ENCODE data around the gene CABP2. TPM values are rescaled to one million over a fixed set of nuclear protein-coding genes. Genes with fewer than 3 reads are reported as not detected.
A peak's percentile ranks its signal among the peaks of the same experiment; 100 is the strongest.

CABP2 gene
- total RNA-seq, 1 experiment from 2014 or later, result not detected

- no peak overlapping the region for H3K18ac ChIP-seq (ENCODE audit: insufficient read length, low read depth, low read length)
- Mint-ChIP-seq H3K36me3 (ENCODE audit: insufficient read depth in 1 of 3, low read depth in 3 of 3) (no peaks in the 10 kb centered on the region), H3K4me3 (no peak overlapping the region), H3K27ac (peak overlapping the region in 1 of 3 experiments; percentile 88; a peak in 2 of 7 replicates), H3K9me3 (peaks cover under 1 to 2% of the 10 kb centered on the region in 2 experiments; a peak in 3 of 5 replicates), H3K27me3 (ENCODE audit: low read depth) (peaks cover 18% of the 10 kb centered on the region), H3K4me1 (peaks cover 4 to 9% of the 10 kb centered on the region in 2 experiments)
- H4K5ac ChIP-seq (ENCODE audit: insufficient read length, low read depth, low read length), result no peak overlapping the region
- no peak overlapping the region for H2BK15ac ChIP-seq (ENCODE audit: low read depth, low read length)
- H3K79me1 ChIP-seq (ENCODE audit: insufficient read depth, low read depth, low read length, poor library complexity, severe bottlenecking), result no peaks in the 10 kb centered on the region
- no CpG with 5 or more reads among the region's 7 CpGs for WGBS (ENCODE audit: extremely low coverage, insufficient read length, low lambda C conversion rate)
- no peak overlapping the region for H3K4ac ChIP-seq (ENCODE audit: low read depth, low read length)
- no peak overlapping the region for H3T11ph ChIP-seq (ENCODE audit: low read length)
- H3K79me2 ChIP-seq (ENCODE audit: insufficient read depth, low read length), result no peaks in the 10 kb centered on the region
- H2BK5ac ChIP-seq (ENCODE audit: insufficient read length, low read length), result no peak overlapping the region
- no peaks in the 10 kb centered on the region for H3K27me3 ChIP-seq (ENCODE audit: insufficient read depth, low read length)
- no peak overlapping the region for H2AK5ac ChIP-seq (ENCODE audit: insufficient read length, low read length)
- no peak overlapping the region for H4K8ac ChIP-seq (replicated peaks; ENCODE audit: insufficient read length, low read depth, low read length)
- no peaks in the 10 kb centered on the region for H3K23me2 ChIP-seq (ENCODE audit: insufficient read length, low read depth, low read length, poor library complexity, severe bottlenecking)
- H4K20me1 ChIP-seq (ENCODE audit: control insufficient read depth, insufficient read depth, insufficient read length), result no peaks in the 10 kb centered on the region
- H3K9me3 ChIP-seq (ENCODE audit: control insufficient read depth, low read depth, low read length), result no peaks in the 10 kb centered on the region
- no peak overlapping the region for H2BK120ac ChIP-seq (ENCODE audit: low read depth, low read length, poor library complexity, severe bottlenecking)
- H4K91ac ChIP-seq (ENCODE audit: insufficient read length, low read depth, low read length), result no peak overlapping the region
- DNase-seq, result peak; percentile 49
- H2AFZ ChIP-seq (ENCODE audit: low read length), result peak overlapping the region; percentile 85
- no peak overlapping the region for H3K27ac ChIP-seq (ENCODE audit: insufficient read length, low read depth, low read length)
- H2BK12ac ChIP-seq (ENCODE audit: insufficient read length, low read depth, low read length), result no peak overlapping the region
- no peak overlapping the region for H3K4me2 ChIP-seq (ENCODE audit: insufficient read depth, insufficient read length, low read length)
- no peak overlapping the region for H3K14ac ChIP-seq (ENCODE audit: insufficient read depth, low read length)
- no peak for TF ChIP-seq CTCF (conservative IDR thresholded peaks at IDR 0.05)
- H3K9ac ChIP-seq (ENCODE audit: extremely low read depth, insufficient read length, low read length), result no peak overlapping the region
- no peak overlapping the region for H2BK20ac ChIP-seq (ENCODE audit: low read depth, low read length, poor library complexity, severe bottlenecking)
- H3K23ac ChIP-seq (ENCODE audit: insufficient read length, low read depth, low read length), result no peak overlapping the region
- H3K56ac ChIP-seq (ENCODE audit: insufficient read length, low read depth, low read length), result no peak overlapping the region
- H3K4me1 ChIP-seq (ENCODE audit: insufficient read depth, low read length), result no peaks in the 10 kb centered on the region
Measured at GRCh38 chr11:67542971-67543370, 19.7 kb upstream of the CABP2 start.
